Left lung (tissue), 10 donors: ENCODE data around the gene IQGAP3. TPM values are rescaled to one million over a fixed set of nuclear protein-coding genes. Genes with fewer than 3 reads are reported as not detected.
A peak's percentile ranks its signal among the peaks of the same experiment; 100 is the strongest.

Experiments used
- ATAC-seq: fragments of 200-7000 bp; cut with Tn5 transposase; one replicate; pipeline ENCODE4 v1.9.1; 2020; ENCODE audit warnings: moderate library complexity
- DNase-seq, 4 donors: peaks; one replicate each; pipeline ENCODE4 v3.0.0-alpha.2; 2013 to 2020
- H3K27ac ChIP-seq, 2 donors: fragments of 200-600 bp; sonication (generic) in 1 of 2; one replicate each; pipeline versions ENCODE4 v1.5.0 to v1.8.0; 2020 to 2021
- H3K27me3 ChIP-seq, 2 donors: fragments of 200-600 bp; sonication (generic) in 1 of 2; one replicate each; pipeline versions ENCODE4 v1.5.0 to v1.8.0; 2020 to 2021
- H3K36me3 ChIP-seq, 2 donors: fragments of 200-600 bp; sonication (generic) in 1 of 2; one replicate each; pipeline versions ENCODE4 v1.5.0 to v1.8.0; 2020 to 2021
- H3K4me1 ChIP-seq, 2 donors: fragments of 200-600 bp; one replicate each; pipeline ENCODE4 v1.8.0; 2021
- H3K4me3 ChIP-seq, 2 donors: fragments of 200-600 bp; sonication (generic) in 1 of 2; one replicate each; pipeline versions ENCODE4 v1.5.0 to v1.8.0; 2020 to 2021; ENCODE audit warnings: mild to moderate bottlenecking in 1 of 2
- H3K9me3 ChIP-seq, 2 donors: fragments of 200-600 bp; sonication (generic) in 1 of 2; one replicate each; pipeline versions ENCODE4 v1.5.0 to v1.8.0; 2020 to 2021
- intact Hi-C, 2 donors: fragments of 100-400 bp; cut with DNase I; formaldehyde crosslinking; loops; one replicate each; pipeline versions ENCODE4 v1.11.2 to v1.14.2; 2022
- polyA plus RNA-seq, 6 donors: library from polyadenylated mRNA; unstranded; fragments of 120-200 nt; gene quantifications; one replicate each; pipeline ENCODE4 v1.2.1, GENCODE V29; 2013; ENCODE audit not compliant: insufficient read length in 6 of 6
- total RNA-seq, 2 donors: library from RNA; stranded (reverse); fragmentation: NEBNext Ultra II Directional; extraction: Animal tissue kit (Norgen Biotek cat#: 25700); gene quantifications; one replicate each; pipeline ENCODE4 v1.2.1, GENCODE V29; 2021
- TF ChIP-seq, protein P1 (sequence below), 2 donors: fragments of 200-600 bp; sonication (generic) in 1 of 2; IDR thresholded peaks; one replicate each; pipeline versions ENCODE4 v1.5.0 to v1.8.0; 2021; ENCODE audit warnings: antibody characterized with exemption in 2 of 2
- donor health status: DM: no; HTN: yes; CAD: no.
- donor health status: DM: no; HTN: no; CAD: no.

IQGAP3 gene
- total and polyA plus RNA-seq, 8 donors: 2.8 to 26.7 (median 13.1) TPM

DNA sequence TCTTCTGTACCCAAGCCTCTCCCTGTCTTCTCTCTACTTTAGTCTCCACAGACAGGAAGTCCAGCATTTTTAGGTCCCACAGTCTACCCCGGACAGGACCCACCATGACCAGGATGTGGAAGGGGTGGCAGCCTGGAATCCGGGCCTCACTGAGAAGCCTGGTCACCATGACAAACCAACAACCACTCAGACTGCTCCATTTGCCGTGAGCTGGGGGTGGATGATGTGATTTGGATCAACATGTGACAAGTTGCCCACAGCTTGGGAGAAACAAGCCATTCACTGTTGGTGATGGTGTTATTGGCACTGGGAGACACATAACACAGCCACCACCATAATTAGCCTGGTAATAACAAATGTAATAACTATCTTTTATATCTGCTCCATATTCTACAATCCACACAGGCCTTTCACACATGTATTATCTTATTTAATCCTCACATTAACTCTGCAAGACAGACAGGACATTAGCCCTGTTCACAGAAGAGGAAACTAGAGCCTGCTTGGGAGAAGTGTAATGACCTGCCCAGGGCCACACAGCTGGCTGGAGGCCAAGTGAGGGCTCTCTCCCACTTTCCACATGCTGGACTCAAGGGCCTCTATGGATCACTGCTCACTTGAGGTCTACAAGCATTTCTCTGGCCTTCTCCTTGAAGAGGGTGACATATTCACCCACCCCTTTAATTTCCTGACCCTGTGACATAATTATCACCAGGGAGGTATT lies 94.7 kb downstream of the IQGAP3 start:
- no peak overlapping the region for H3K4me3 ChIP-seq
- no peak for DNase-seq
- H3K27me3 ChIP-seq: no peaks in the 10 kb centered on the region
- TF ChIP-seq, protein P1, sequence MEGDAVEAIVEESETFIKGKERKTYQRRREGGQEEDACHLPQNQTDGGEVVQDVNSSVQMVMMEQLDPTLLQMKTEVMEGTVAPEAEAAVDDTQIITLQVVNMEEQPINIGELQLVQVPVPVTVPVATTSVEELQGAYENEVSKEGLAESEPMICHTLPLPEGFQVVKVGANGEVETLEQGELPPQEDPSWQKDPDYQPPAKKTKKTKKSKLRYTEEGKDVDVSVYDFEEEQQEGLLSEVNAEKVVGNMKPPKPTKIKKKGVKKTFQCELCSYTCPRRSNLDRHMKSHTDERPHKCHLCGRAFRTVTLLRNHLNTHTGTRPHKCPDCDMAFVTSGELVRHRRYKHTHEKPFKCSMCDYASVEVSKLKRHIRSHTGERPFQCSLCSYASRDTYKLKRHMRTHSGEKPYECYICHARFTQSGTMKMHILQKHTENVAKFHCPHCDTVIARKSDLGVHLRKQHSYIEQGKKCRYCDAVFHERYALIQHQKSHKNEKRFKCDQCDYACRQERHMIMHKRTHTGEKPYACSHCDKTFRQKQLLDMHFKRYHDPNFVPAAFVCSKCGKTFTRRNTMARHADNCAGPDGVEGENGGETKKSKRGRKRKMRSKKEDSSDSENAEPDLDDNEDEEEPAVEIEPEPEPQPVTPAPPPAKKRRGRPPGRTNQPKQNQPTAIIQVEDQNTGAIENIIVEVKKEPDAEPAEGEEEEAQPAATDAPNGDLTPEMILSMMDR (IDR thresholded peaks at IDR 0.05): no peak
- peak overlapping the region; percentile 33 to 45 for H3K27ac ChIP-seq
- H3K9me3 ChIP-seq: no peaks in the 10 kb centered on the region
- peaks cover 4 to 100% of the 10 kb centered on the region in 2 donors for H3K36me3 ChIP-seq
- ATAC-seq: no peak
- peaks cover 0 to 19% of the 10 kb centered on the region in 2 donors for H3K4me1 ChIP-seq
- intact Hi-C loops: no loop called here

DNA sequence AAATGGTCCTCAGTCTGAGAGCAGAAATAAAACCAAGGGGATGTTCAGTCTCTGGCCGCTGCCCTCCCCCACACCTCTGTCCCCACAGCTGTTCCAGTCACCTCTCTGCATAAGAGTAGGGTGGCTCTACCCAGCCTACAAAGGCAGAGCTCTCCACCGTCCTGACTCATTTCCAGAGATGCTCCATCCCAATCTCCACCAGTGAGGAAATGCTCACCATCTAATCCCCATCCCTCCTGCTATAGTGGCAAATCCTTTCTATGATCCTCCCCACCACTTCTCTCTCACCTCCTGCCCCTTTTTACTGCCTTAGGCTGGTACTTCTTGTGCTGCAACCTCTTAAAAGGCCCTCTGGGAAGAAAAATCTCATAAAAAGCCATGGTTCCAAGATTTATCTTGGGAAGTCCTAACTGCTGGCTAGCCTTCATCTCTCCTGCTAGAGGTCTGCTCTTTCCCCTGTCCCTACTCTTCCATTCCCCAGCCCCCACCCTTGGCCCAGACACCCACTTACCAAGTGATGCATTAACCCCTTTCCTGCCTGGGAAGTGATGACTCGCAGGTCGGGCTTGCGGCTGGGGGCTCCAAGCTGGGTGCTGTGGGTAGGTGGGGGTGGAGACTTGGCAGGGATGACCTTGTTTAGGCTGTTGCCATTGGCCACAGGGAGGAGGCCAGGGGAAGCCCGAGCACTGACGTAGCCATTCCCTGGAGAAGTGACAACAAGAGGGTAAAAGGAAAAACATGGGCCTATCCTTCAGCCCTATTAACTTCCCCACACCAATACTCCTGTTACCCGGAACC lies 95.7 kb downstream of the IQGAP3 start:
- H3K4me3 ChIP-seq: no peak overlapping the region
- peaks cover 5 to 26% of the 10 kb centered on the region in 2 donors for H3K4me1 ChIP-seq
- H3K36me3 ChIP-seq: peaks cover 4 to 100% of the 10 kb centered on the region in 2 donors
- ATAC-seq (no peak), DNase-seq (no peak)
- no peaks in the 10 kb centered on the region for H3K27me3 ChIP-seq
- TF ChIP-seq, protein P1 (IDR thresholded peaks at IDR 0.05): no peak
- H3K9me3 ChIP-seq: no peaks in the 10 kb centered on the region
- intact Hi-C loops: no loop called here
- H3K27ac ChIP-seq: peak overlapping the region in 1 of 2 donors; percentile 45

DNA sequence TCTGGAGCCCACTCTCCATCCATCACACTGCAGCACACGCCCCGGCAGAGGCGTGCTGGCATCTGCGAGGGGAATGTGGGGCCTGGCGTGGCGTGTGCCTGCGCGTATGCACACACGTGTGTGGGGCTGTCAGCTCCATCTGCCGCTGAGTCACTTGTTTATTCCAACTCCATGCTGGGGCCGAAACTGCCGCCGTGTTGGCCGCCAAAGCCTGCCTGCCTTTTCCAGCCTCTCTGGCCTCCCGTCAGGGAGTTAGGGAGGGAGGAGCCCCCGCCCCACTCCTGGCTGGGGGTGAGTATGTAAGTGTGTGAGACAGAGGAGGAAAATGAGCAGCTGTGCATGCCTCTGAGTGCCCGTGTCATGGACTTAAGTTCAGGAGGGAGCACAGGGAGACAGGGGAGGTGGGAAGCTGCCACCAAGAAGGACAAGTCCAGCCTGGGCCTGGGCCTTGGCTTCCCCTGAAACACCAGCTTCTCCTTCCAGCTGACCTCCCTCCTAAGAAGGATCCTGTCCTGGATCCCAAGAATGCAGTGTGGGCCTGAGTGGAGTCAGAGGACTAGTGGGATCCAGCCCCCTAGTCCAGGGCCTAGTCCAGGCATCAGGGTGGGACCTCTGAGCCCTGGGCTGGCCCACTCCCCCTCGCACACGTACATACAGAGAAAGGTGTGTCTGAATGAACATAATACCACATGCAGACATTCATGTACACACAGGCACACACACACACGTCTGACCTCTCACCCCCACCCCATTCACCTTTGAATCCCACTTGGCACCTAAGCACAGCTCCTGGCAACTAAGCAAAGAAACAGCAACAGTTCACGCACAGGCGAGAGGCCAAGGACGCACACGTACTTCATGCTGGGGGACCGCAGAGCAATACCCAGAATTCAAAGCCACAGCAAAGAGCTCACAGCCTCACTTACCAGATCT lies 96.5 kb downstream of the IQGAP3 start:
- Histone ChIP-seq H3K36me3 (peaks cover 4 to 100% of the 10 kb centered on the region in 2 donors), H3K27ac (no peak overlapping the region), H3K27me3 (no peaks in the 10 kb centered on the region), H3K9me3 (no peaks in the 10 kb centered on the region), H3K4me3 (no peak overlapping the region), H3K4me1 (peaks cover 5 to 26% of the 10 kb centered on the region in 2 donors)
- intact Hi-C loops: no loop called here
- ATAC-seq (peak; percentile 6), DNase-seq (peak in 1 of 4 donors; percentile 22)
- TF ChIP-seq, protein P1 (IDR thresholded peaks at IDR 0.05): no peak

Other genes starting within 250 kb of the IQGAP3 start
- gene CCT3, start 234.3 kb downstream of the IQGAP3 start, total RNA-seq: 100 to 1,000 TPM; 166 to 183 TPM
- gene CCT3, start 234.3 kb downstream of the IQGAP3 start, polyA plus RNA-seq: 100 to 1,000 TPM; 256 to 318 (median 281) TPM
- gene TSACC, start 234.0 kb downstream of the IQGAP3 start, total RNA-seq: not detected
- 1 to 10 TPM in 1 of 6 donors, under 1 TPM in 5; 0.68 to 1.4 (median 0.84) TPM for gene TSACC, start 234.0 kb downstream of the IQGAP3 start, polyA plus RNA-seq
- not detected for gene RHBG, start 203.4 kb downstream of the IQGAP3 start, total RNA-seq
- gene RHBG, start 203.4 kb downstream of the IQGAP3 start, polyA plus RNA-seq: 1 to 10 TPM; 2.2 to 4.9 (median 3.5) TPM
- 10 to 100 TPM; 45.4 to 52.8 TPM for gene MEF2D, start 71.8 kb downstream of the IQGAP3 start, total RNA-seq
- 10 to 100 TPM; 23.8 to 37.5 (median 29.7) TPM for gene MEF2D, start 71.8 kb downstream of the IQGAP3 start, polyA plus RNA-seq
- not detected for gene TTC24, start 7.2 kb upstream of the IQGAP3 start, total RNA-seq
- gene TTC24, start 7.2 kb upstream of the IQGAP3 start, polyA plus RNA-seq: under 1 TPM in 4 of 6 donors, not detected in 2; 0.07 to 0.34 (median 0.16) TPM
- 10 to 100 TPM; 77.6 to 81.6 TPM for gene NAXE, start 19.2 kb upstream of the IQGAP3 start, total RNA-seq
- 10 to 100 TPM; 49.2 to 60.4 (median 51.5) TPM for gene NAXE, start 19.2 kb upstream of the IQGAP3 start, polyA plus RNA-seq
- 10 to 100 TPM; 16.1 to 29.1 TPM for gene GPATCH4, start 28.9 kb upstream of the IQGAP3 start, total RNA-seq
- 10 to 100 TPM; 26.9 to 35.1 (median 29.0) TPM for gene GPATCH4, start 28.9 kb upstream of the IQGAP3 start, polyA plus RNA-seq
- under 1 TPM in 1 of 2 donors, not detected in 1; 0.18 TPM for gene HAPLN2, start 46.9 kb upstream of the IQGAP3 start, total RNA-seq
- gene HAPLN2, start 46.9 kb upstream of the IQGAP3 start, polyA plus RNA-seq: under 1 TPM; 0.15 to 0.50 (median 0.33) TPM
- gene BCAN, start 69.6 kb upstream of the IQGAP3 start, total RNA-seq: under 1 TPM; 0.34 to 0.35 TPM
- under 1 TPM; 0.34 to 0.87 (median 0.75) TPM for gene BCAN, start 69.6 kb upstream of the IQGAP3 start, polyA plus RNA-seq
- gene NES, start 104.8 kb upstream of the IQGAP3 start, total RNA-seq: 10 to 100 TPM; 56.9 to 58.5 TPM
- gene NES, start 104.8 kb upstream of the IQGAP3 start, polyA plus RNA-seq: 10 to 100 TPM; 54.9 to 84.0 (median 71.8) TPM
- 10 to 100 TPM in 1 of 2 donors, 1 to 10 TPM in 1; 2.7 to 23.3 TPM for gene CRABP2, start 133.0 kb upstream of the IQGAP3 start, total RNA-seq
- 100 to 1,000 TPM in 4 of 6 donors, 10 to 100 TPM in 2; 79.4 to 154 (median 109) TPM for gene CRABP2, start 133.0 kb upstream of the IQGAP3 start, polyA plus RNA-seq
- gene METTL25B, start 155.9 kb upstream of the IQGAP3 start, total RNA-seq: 10 to 100 TPM; 30.6 to 35.3 TPM
- gene METTL25B, start 155.9 kb upstream of the IQGAP3 start, polyA plus RNA-seq: 10 to 100 TPM; 32.6 to 41.7 (median 35.9) TPM
- gene ISG20L2, start 156.2 kb upstream of the IQGAP3 start, total RNA-seq: 10 to 100 TPM; 18.3 to 30.8 TPM
- gene ISG20L2, start 156.2 kb upstream of the IQGAP3 start, polyA plus RNA-seq: 10 to 100 TPM; 36.9 to 45.9 (median 43.4) TPM
- gene MRPL24, start 168.5 kb upstream of the IQGAP3 start, total RNA-seq: 10 to 100 TPM; 42.8 to 62.2 TPM
- gene MRPL24, start 168.5 kb upstream of the IQGAP3 start, polyA plus RNA-seq: 10 to 100 TPM; 53.1 to 58.1 (median 55.4) TPM
- gene HDGF, start 179.1 kb upstream of the IQGAP3 start, total RNA-seq: 100 to 1,000 TPM; 139 to 207 TPM
- 100 to 1,000 TPM; 212 to 260 (median 239) TPM for gene HDGF, start 179.1 kb upstream of the IQGAP3 start, polyA plus RNA-seq
- 10 to 100 TPM; 40.7 to 56.2 TPM for gene PRCC, start 195.0 kb upstream of the IQGAP3 start, total RNA-seq
- 100 to 1,000 TPM in 1 of 6 donors, 10 to 100 TPM in 5; 94.5 to 106 (median 97.4) TPM for gene PRCC, start 195.0 kb upstream of the IQGAP3 start, polyA plus RNA-seq
- gene SH2D2A, start 244.3 kb upstream of the IQGAP3 start, total RNA-seq: 1 to 10 TPM; 1.7 to 4.4 TPM
- gene SH2D2A, start 244.3 kb upstream of the IQGAP3 start, polyA plus RNA-seq: under 1 TPM; 0.36 to 0.85 (median 0.63) TPM